ENCODE results near the gene FBXO8. TPM values are rescaled to one million over a fixed set of nuclear protein-coding genes. Genes with fewer than 3 reads are reported as not detected.

The FBXO8 gene
- total RNA-seq, 6 experiments from 2014 or later = 15.4 to 22.2 (median 21.5) TPM

- peaks cover 38% of the 10 kb centered on the region for H3K4me1 Mint-ChIP-seq (ENCODE audit: low read depth)
- DNase-seq = no peak
- no peak for TF ChIP-seq CTCF (IDR thresholded peaks at IDR 0.05)
- H3K27ac Mint-ChIP-seq = no peak overlapping the region
- H3K4me3 Mint-ChIP-seq = no peak overlapping the region
- H3K36me3 Mint-ChIP-seq (ENCODE audit: low read depth) = no peaks in the 10 kb centered on the region
- no peaks in the 10 kb centered on the region; the same call in 1 of the 2 replicates for H3K27me3 Mint-ChIP-seq (ENCODE audit: insufficient read depth)
- no peaks in the 10 kb centered on the region for H3K9me3 Mint-ChIP-seq
Measured at GRCh38 chr4:174255786-174256185, 27.7 kb downstream of the FBXO8 start.

- Mint-ChIP-seq H3K36me3 (ENCODE audit: low read depth) (no peaks in the 10 kb centered on the region), H3K27ac (no peak overlapping the region), H3K4me1 (ENCODE audit: low read depth) (peaks cover 34% of the 10 kb centered on the region), H3K9me3 (no peaks in the 10 kb centered on the region), H3K4me3 (no peak overlapping the region), H3K27me3 (ENCODE audit: insufficient read depth) (no peaks in the 10 kb centered on the region; the same call in 1 of the 2 replicates)
- no peak for DNase-seq
- TF ChIP-seq CTCF (IDR thresholded peaks at IDR 0.05) = no peak
Measured at GRCh38 chr4:174255374-174255773, 28.1 kb downstream of the FBXO8 start.

- no peak for TF ChIP-seq CTCF (IDR thresholded peaks at IDR 0.05)
- Mint-ChIP-seq H3K9me3 (no peaks in the 10 kb centered on the region), H3K4me3 (no peak overlapping the region), H3K4me1 (ENCODE audit: low read depth) (peaks cover 26% of the 10 kb centered on the region), H3K36me3 (ENCODE audit: low read depth) (no peaks in the 10 kb centered on the region), H3K27me3 (ENCODE audit: insufficient read depth) (no peaks in the 10 kb centered on the region; the same call in 1 of the 2 replicates), H3K27ac (no peak overlapping the region)
- no peak for DNase-seq
Measured at GRCh38 chr4:174254613-174255012, 28.9 kb downstream of the FBXO8 start.

GRCh38 chr4:174252412-174252811 lies 31.1 kb downstream of the FBXO8 start:
- no peaks in the 10 kb centered on the region for H3K9me3 Mint-ChIP-seq
- H3K4me3 Mint-ChIP-seq = no peak overlapping the region
- H3K27me3 Mint-ChIP-seq (ENCODE audit: insufficient read depth) = no peaks in the 10 kb centered on the region; the same call in 1 of the 2 replicates
- H3K27ac Mint-ChIP-seq = no peak overlapping the region
- no peaks in the 10 kb centered on the region for H3K36me3 Mint-ChIP-seq (ENCODE audit: low read depth)
- no peak for DNase-seq
- H3K4me1 Mint-ChIP-seq (ENCODE audit: low read depth) = peaks cover 22% of the 10 kb centered on the region
- TF ChIP-seq CTCF (IDR thresholded peaks at IDR 0.05) = no peak

- Mint-ChIP-seq H3K36me3 (ENCODE audit: low read depth) (no peaks in the 10 kb centered on the region), H3K9me3 (no peaks in the 10 kb centered on the region), H3K4me3 (no peak overlapping the region), H3K27me3 (ENCODE audit: insufficient read depth) (no peaks in the 10 kb centered on the region), H3K4me1 (ENCODE audit: low read depth) (peaks cover 17% of the 10 kb centered on the region), H3K27ac (no peak overlapping the region)
- no peak for DNase-seq
- TF ChIP-seq CTCF (IDR thresholded peaks at IDR 0.05) = no peak
Measured at GRCh38 chr4:174248407-174248806, 35.1 kb downstream of the FBXO8 start.

GRCh38 chr4:174245714-174246113 lies 37.8 kb downstream of the FBXO8 start:
- peaks cover 17% of the 10 kb centered on the region for H3K4me1 Mint-ChIP-seq (ENCODE audit: low read depth)
- H3K4me3 Mint-ChIP-seq = no peak overlapping the region
- H3K36me3 Mint-ChIP-seq (ENCODE audit: low read depth) = no peaks in the 10 kb centered on the region
- no peak overlapping the region for H3K27ac Mint-ChIP-seq
- no peaks in the 10 kb centered on the region for H3K9me3 Mint-ChIP-seq
- DNase-seq = no peak
- H3K27me3 Mint-ChIP-seq (ENCODE audit: insufficient read depth) = no peaks in the 10 kb centered on the region
- no peak for TF ChIP-seq CTCF (IDR thresholded peaks at IDR 0.05)
